Loucy (cell line): ENCODE results near the gene PAQR9.

ENCODE experiments used
- H2AFZ ChIP-seq: fragments of 200-600 bp; sonication (generic); 2 replicates; pipeline ENCODE4 v1.6.0; 2016; ENCODE audit warnings: antibody characterized with exemption, mild to moderate bottlenecking, low read length, moderate library complexity
- H3F3A ChIP-seq: fragments of 200-600 bp; 2 replicates; pipeline ENCODE4 v1.6.0; 2016; ENCODE audit warnings: antibody characterized with exemption, low read depth, mild to moderate bottlenecking
- H3K27me3 ChIP-seq: fragments of 200-600 bp; sonication (generic); 2 replicates; pipeline ENCODE4 v1.6.1; 2014; ENCODE audit warnings: low read length, mild to moderate bottlenecking; ENCODE audit not compliant: insufficient read depth, poor library complexity, severe bottlenecking
- H3K36me3 ChIP-seq: fragments of 200-600 bp; sonication (generic); 2 replicates; pipeline ENCODE4 v1.6.1; 2016; ENCODE audit warnings: low read length; ENCODE audit not compliant: insufficient read depth
- H3K4me1 ChIP-seq: fragments of 200-600 bp; sonication (generic); 2 replicates; pipeline ENCODE4 v1.5.1; 2014; ENCODE audit warnings: low read length, mild to moderate bottlenecking; ENCODE audit not compliant: insufficient read depth, poor library complexity, severe bottlenecking
- H3K4me2 ChIP-seq: fragments of 200-600 bp; sonication (generic); 2 replicates; pipeline ENCODE4 v1.6.0; 2014; ENCODE audit warnings: antibody characterized with exemption, low read length, low read depth, mild to moderate bottlenecking; ENCODE audit not compliant: poor library complexity, severe bottlenecking
- H3K4me3 ChIP-seq: fragments of 200-600 bp; sonication (generic); 2 replicates; pipeline ENCODE4 v1.5.1; 2014; ENCODE audit warnings: low read length, mild to moderate bottlenecking, mixed read lengths; ENCODE audit not compliant: poor library complexity, severe bottlenecking
- H3K79me2 ChIP-seq: fragments of 200-600 bp; sonication (generic); 2 replicates; pipeline ENCODE4 v1.6.1; 2014; ENCODE audit warnings: low read length; ENCODE audit not compliant: insufficient read depth
- H3K9ac ChIP-seq: fragments of 200-600 bp; sonication (generic); 2 replicates; pipeline ENCODE4 v1.6.0; 2014; ENCODE audit warnings: mild to moderate bottlenecking, low read depth, low read length, moderate library complexity; ENCODE audit not compliant: poor library complexity, severe bottlenecking
- H3K9me2 ChIP-seq: fragments of 200-600 bp; sonication (generic); replicated peaks from 2 replicates; pipeline ENCODE4 v1.6.1; 2016; ENCODE audit warnings: low read depth, low read length, mixed read lengths
- H3K9me3 ChIP-seq: fragments of 200-600 bp; sonication (generic); 2 replicates; pipeline ENCODE4 v1.6.1; 2014; ENCODE audit warnings: mild to moderate bottlenecking, antibody characterized with exemption, low read length, low read depth; ENCODE audit not compliant: insufficient read depth
- H4K20me1 ChIP-seq: fragments of 200-600 bp; sonication (generic); 2 replicates; pipeline ENCODE4 v1.6.0; 2014; ENCODE audit warnings: antibody characterized with exemption, low read length, mild to moderate bottlenecking; ENCODE audit not compliant: insufficient read depth, poor library complexity, severe bottlenecking
- EZH2phosphoT487 ChIP-seq: fragments of 200-600 bp; IDR thresholded peaks from 2 replicates; pipeline ENCODE4 v1.6.1; 2018; ENCODE audit warnings: antibody characterized with exemption, mild to moderate bottlenecking, moderate library complexity, borderline replicate concordance

The PAQR9 gene

GRCh38 chr3:142912402-142913172 lies 50.9 kb downstream of the PAQR9 start:
- H3K4me2 ChIP-seq = no peak overlapping the region
- no peak for TF ChIP-seq EZH2phosphoT487

More at GRCh38 chr3:142912402-142913172, 50.9 kb downstream of the PAQR9 start:
- H3K9me3 ChIP-seq = no peaks in the 10 kb centered on the region
- H3K36me3 ChIP-seq = no peaks in the 10 kb centered on the region
- H4K20me1 ChIP-seq = no peaks in the 10 kb centered on the region
- no peaks in the 10 kb centered on the region for H3K9me2 ChIP-seq
- H3K4me1 ChIP-seq = no peaks in the 10 kb centered on the region
- H2AFZ ChIP-seq = no peak overlapping the region; the same call in 1 of the 2 replicates
- no peaks in the 10 kb centered on the region for H3K27me3 ChIP-seq
- no peaks in the 10 kb centered on the region for H3K79me2 ChIP-seq
- no peaks in the 10 kb centered on the region for H3F3A ChIP-seq
- H3K4me3 ChIP-seq = no peak overlapping the region
- no peak overlapping the region for H3K9ac ChIP-seq
